ENCODE data around the gene CCDC80. TPM values are rescaled to one million over a fixed set of nuclear protein-coding genes. Genes with fewer than 3 reads are reported as not detected.
"Not testable (repeated sequence)": the region's sequence is repeated elsewhere in the genome, so short reads cannot be mapped to it uniquely, and the experiment has no call there.

The CCDC80 gene
- total RNA-seq, 2 experiments from 2014 or later, result 0.25 to 0.40 TPM

DNA sequence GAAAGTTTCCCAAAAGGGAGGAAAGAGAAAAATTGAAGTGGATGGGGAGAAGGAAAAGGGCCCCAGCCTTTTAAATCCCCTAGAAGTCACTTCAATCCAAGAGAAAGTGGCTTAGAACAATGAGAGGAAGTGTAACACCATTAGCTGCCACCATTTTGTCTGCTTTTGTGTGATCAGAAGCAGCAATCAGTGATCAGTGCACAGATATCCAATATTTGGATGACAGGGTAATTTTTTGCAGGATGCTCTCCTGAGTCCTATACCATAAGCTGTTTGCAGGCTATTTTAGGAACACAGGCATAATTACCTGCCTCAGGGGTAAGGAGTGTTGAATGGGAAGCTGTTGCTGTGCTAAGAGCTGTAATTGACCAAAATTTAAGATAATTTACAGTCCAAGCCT, 47.7 kb downstream of the CCDC80 start:
- Mint-ChIP-seq H3K9me3 (peaks cover 4% of the 10 kb centered on the region), H3K27me3 (no peaks in the 10 kb centered on the region), H3K36me3 (ENCODE audit: low read depth) (peaks cover 33% of the 10 kb centered on the region), H3K27ac (no peak overlapping the region), H3K4me3 (no peak overlapping the region), H3K4me1 (peaks cover 6% of the 10 kb centered on the region)
- CTCF ChIA-PET, result interaction anchor here (2.8 kb wide), 1 partner anchor 11 kb away, joined by 13 read pairs; no protein-coding TSS in a partner anchor
- DNase-seq, result no peak
- POLR2A ChIA-PET, result no interaction called here

DNA sequence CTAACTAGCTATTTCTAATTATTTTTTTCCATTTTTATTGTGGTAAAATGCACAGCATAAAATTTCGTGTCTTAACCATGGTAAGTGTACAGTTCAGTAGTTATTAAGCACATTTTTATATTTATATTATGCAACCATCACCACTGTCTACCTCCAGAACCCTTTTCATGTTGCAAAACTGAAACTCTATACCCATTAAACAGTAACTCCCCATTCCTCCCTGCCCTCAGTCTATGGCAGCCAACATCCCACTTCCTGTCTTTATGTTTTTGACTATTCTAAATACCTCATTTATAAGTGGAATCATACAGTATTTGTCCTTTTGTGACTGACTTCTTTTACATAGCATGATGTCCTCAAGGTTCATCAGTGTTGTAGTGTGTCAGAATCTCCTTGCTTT, 53.6 kb downstream of the CCDC80 start:
- H3K27me3 Mint-ChIP-seq, result no peaks in the 10 kb centered on the region
- peaks cover 12% of the 10 kb centered on the region for H3K4me1 Mint-ChIP-seq
- H3K27ac Mint-ChIP-seq, result no peak overlapping the region
- H3K36me3 Mint-ChIP-seq (ENCODE audit: low read depth), result peaks cover 64% of the 10 kb centered on the region
- POLR2A ChIA-PET, result no interaction called here
- H3K4me3 Mint-ChIP-seq, result no peak overlapping the region
- CTCF ChIA-PET, result no interaction called here
- no peak for DNase-seq
- no peaks in the 10 kb centered on the region for H3K9me3 Mint-ChIP-seq

DNA sequence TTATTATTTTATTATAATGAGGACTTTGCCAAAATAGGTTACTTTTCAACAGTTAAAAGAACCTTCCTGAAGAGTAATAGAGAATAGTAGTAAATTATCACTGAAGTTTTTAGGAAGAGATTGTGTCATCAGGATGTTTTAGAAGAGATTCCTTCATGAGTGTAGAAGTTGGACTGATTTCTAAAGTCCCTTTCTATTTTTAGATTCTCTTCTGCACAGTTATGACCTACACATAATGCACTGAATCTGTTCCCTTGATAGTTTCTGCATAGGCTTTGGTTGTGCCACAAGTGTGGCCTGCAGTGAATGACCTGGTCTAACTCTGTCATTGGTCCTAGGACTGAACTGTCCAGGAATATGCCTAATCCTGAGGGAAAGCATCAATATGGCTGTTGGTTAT, 55.2 kb downstream of the CCDC80 start:
- no peak overlapping the region for H3K27ac Mint-ChIP-seq
- H3K9me3 Mint-ChIP-seq, result no peaks in the 10 kb centered on the region
- H3K4me3 Mint-ChIP-seq, result no peak overlapping the region
- H3K36me3 Mint-ChIP-seq (ENCODE audit: low read depth), result peaks cover 60% of the 10 kb centered on the region
- CTCF ChIA-PET, result interaction anchor here (0.6 kb wide), 1 partner anchor 57 kb away, joined by 3 read pairs; no protein-coding TSS in a partner anchor
- no peak for DNase-seq
- no peaks in the 10 kb centered on the region for H3K27me3 Mint-ChIP-seq
- POLR2A ChIA-PET, result no interaction called here
- H3K4me1 Mint-ChIP-seq, result peaks cover 14% of the 10 kb centered on the region

DNA sequence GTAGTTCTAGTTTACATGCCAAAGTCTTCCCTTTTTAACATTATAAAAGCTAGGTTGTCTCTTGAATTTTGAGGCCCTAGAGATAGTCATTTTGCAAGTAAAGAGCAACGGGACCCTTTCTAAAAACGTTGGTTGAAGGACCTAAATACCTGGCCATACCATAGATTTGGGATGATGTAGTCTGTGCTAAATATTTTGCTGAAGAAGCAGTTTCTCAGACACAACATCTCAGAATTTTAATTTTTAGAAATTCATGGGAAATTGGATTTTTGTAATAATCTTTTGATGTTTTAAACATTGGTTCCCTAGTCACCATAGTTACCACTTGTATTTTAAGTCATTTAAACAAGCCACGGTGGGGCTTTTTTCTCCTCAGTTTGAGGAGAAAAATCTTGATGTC, 57.8 kb downstream of the CCDC80 start:
- Mint-ChIP-seq H3K27me3 (no peaks in the 10 kb centered on the region), H3K4me3 (no peak overlapping the region), H3K36me3 (ENCODE audit: low read depth) (peaks cover 49% of the 10 kb centered on the region), H3K9me3 (no peaks in the 10 kb centered on the region), H3K4me1 (peaks cover 14% of the 10 kb centered on the region), H3K27ac (no peak overlapping the region)
- ChIA-PET CTCF (interaction anchor here (0.7 to 2.5 kb wide), 14 partner anchors 10 to 452 kb away, joined by 3 to 16 read pairs (median 8); no protein-coding TSS in a partner anchor), POLR2A (interaction anchor here (1.1 kb wide), 1 partner anchor 59 kb away, joined by 4 read pairs; no protein-coding TSS in a partner anchor)
- DNase-seq, result no peak

DNA sequence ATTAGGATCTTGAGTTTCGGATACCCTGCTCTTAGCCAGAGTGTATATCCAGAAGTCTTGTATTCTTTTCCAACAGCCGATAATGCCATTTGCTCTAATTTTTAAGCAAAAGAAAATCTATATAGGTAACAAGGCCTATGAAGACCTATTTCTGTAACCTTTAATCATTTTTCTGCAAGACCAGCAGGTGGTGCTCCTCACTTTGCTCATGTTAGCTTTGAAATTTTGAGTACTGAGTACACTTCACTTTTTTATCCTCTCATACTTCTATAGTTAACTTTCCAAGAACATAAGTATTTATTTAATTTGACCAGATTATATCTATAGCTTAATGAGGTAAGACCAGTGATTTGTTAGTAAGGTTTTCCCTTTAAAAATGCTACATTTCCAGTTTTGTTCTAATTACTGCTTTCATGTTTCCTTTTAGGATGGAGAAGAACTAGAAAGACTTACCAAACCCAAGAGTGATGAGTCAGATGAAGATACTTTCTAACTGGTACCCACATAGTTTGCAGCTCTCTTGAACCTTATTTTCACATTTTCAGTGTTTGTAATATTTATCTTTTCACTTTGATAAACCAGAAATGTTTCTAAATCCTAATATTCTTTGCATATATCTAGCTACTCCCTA, 58.6 kb downstream of the CCDC80 start:
- H3K27ac Mint-ChIP-seq, result no peak overlapping the region
- H3K36me3 Mint-ChIP-seq (ENCODE audit: low read depth), result peaks cover 44% of the 10 kb centered on the region
- POLR2A ChIA-PET, result interaction anchor here (1.1 kb wide), 2 partner anchors 20 to 59 kb away, joined by 4 read pairs; partner anchors contain the start of genes ATG3 and SLC35A5

DNA sequence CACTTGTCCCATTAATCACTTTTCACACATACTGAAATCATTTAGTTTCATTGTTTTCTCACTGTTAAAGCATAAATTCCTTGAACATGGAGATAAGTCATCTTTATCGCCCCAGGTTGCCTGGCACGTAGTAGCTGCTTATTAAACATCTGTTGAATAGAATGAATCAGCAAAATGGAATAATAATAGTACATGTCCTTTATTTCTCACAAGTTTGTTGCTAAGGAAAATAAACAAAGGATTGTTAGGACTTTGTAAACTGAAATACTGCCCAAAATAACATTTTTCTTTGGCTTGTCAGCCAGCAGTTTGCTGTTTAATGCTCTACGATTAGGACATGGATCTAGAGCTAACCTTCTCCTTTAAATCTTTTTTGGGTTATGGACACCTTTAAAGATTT, 61.2 kb downstream of the CCDC80 start:
- peaks cover 32% of the 10 kb centered on the region for H3K36me3 Mint-ChIP-seq (ENCODE audit: low read depth)

More for the DNA sequence above, 58.6 kb downstream of the CCDC80 start:
- Mint-ChIP-seq H3K9me3 (no peaks in the 10 kb centered on the region), H3K4me1 (peaks cover 11% of the 10 kb centered on the region), H3K27me3 (no peaks in the 10 kb centered on the region), H3K4me3 (no peak overlapping the region)
- CTCF ChIA-PET, result interaction anchor here (0.8 to 2.5 kb wide), 21 partner anchors 9 to 453 kb away, joined by 3 to 16 read pairs (median 6); partner anchors contain the start of genes CD200R1 and SLC9C1
- DNase-seq, result peak; percentile 51

DNA sequence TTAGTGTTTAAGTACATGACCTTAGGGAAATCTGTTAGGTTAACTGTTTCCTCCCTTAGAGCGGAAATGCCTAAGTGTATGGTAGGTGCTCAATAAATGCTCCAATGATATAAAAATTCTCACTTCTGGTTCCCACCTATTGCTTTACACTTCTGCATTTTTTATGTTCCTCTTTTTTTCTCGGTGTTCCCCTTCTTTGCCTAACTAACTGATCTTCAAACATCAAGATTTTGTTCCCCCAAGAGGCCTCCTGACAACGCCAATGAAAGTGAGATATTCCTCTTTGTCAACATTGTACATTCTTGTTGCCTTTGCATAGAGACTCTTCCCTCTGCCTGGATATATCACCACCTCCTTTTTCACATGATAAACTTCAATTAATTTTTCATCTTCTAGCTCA, 61.7 kb downstream of the CCDC80 start:
- peaks cover 28% of the 10 kb centered on the region for H3K36me3 Mint-ChIP-seq (ENCODE audit: low read depth)
- H3K9me3 Mint-ChIP-seq, result no peaks in the 10 kb centered on the region
- ChIA-PET CTCF (interaction anchor here (1.3 to 1.6 kb wide), 2 partner anchors 64 to 400 kb away, joined by 3 read pairs; no protein-coding TSS in a partner anchor), POLR2A (no interaction called here)
- no peak for DNase-seq
- no peak overlapping the region for H3K27ac Mint-ChIP-seq
- H3K27me3 Mint-ChIP-seq, result no peaks in the 10 kb centered on the region
- peaks cover 10% of the 10 kb centered on the region for H3K4me1 Mint-ChIP-seq
- no peak overlapping the region for H3K4me3 Mint-ChIP-seq

More for the DNA sequence above, 61.2 kb downstream of the CCDC80 start:
- H3K27me3 Mint-ChIP-seq, result no peaks in the 10 kb centered on the region
- CTCF ChIA-PET, result interaction anchor here (1.3 to 1.6 kb wide), 2 partner anchors 63 to 400 kb away, joined by 3 read pairs; no protein-coding TSS in a partner anchor
- POLR2A ChIA-PET, result no interaction called here
- H3K4me1 Mint-ChIP-seq, result peaks cover 10% of the 10 kb centered on the region
- no peak for DNase-seq
- H3K9me3 Mint-ChIP-seq, result no peaks in the 10 kb centered on the region
- H3K4me3 Mint-ChIP-seq, result no peak overlapping the region
- no peak overlapping the region for H3K27ac Mint-ChIP-seq

DNA sequence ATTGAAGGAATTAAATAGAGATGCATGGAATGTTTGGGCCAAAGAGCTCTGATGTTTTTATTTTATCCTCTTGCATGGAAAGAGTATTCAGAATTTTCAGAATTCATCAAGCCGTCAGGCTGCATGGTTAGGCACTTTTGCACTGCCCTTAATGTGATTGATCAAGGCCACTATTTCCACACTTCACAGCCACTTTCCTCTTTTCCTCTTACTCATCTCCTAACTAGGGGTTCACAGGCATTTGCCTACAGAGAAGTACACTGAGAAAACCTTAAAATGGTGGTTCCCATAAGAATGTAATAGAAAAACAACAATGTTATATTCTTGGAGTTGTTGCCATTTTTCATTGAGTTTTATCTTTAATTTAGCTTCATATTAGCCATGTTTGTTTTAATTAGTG, 68.2 kb downstream of the CCDC80 start:
- Mint-ChIP-seq H3K36me3 (ENCODE audit: low read depth) (peaks cover 44% of the 10 kb centered on the region), H3K27me3 (no peaks in the 10 kb centered on the region), H3K9me3 (no peaks in the 10 kb centered on the region), H3K4me3 (no peak overlapping the region), H3K27ac (no peak overlapping the region), H3K4me1 (peaks cover 4% of the 10 kb centered on the region)
- no peak for DNase-seq
- POLR2A ChIA-PET, result no interaction called here
- CTCF ChIA-PET, result interaction anchor here (1.4 to 2.4 kb wide), 2 partner anchors 10 to 162 kb away, joined by 5 to 10 read pairs; no protein-coding TSS in a partner anchor

DNA sequence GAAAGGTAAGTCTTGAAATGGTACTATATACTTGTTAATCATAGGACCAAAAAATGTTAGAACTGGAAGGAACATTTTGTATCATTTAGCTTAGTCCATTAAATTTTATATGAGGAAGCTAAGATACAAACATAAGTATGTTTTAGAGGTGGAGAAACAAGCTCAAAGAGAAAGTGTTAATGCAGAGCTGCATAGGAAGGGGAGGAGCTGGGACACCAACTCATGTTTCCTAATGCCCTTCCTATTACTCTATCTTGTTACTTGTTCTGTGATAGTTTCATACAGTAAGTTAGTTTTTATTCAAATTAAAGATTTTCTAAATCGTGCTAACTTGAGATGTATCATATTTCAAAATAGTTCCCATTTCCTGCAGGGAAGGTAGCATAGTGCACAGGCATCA, 71.7 kb downstream of the CCDC80 start:
- Mint-ChIP-seq H3K4me3 (no peak overlapping the region), H3K9me3 (no peaks in the 10 kb centered on the region), H3K4me1 (peaks cover 14% of the 10 kb centered on the region), H3K27ac (no peak overlapping the region), H3K36me3 (ENCODE audit: low read depth) (peaks cover 59% of the 10 kb centered on the region), H3K27me3 (no peaks in the 10 kb centered on the region)
- ChIA-PET CTCF (interaction anchor here (1.0 to 1.4 kb wide), 4 partner anchors 9 to 457 kb away, joined by 3 to 7 read pairs (median 4); no protein-coding TSS in a partner anchor), POLR2A (no interaction called here)
- no peak for DNase-seq

DNA sequence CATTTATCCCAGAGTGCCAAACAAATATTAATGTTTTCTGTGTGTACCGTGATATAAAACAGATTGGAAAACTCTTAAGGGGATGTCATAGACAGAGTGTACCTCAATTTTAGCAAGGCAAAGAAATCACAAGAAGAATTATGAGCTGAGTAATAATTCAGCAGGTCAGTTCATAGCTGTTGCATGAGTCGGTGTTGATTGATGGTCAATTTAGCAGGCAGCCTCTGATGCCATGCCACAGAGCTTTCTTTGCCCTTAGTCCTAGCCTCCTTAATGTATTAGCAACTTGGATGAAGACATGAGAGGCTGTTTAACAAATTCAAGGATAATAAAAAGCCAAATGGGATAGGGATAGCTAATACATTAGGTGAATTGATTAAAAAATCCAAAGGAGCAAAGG, 72.3 kb downstream of the CCDC80 start:
- no peak overlapping the region for H3K4me3 Mint-ChIP-seq
- peaks cover 17% of the 10 kb centered on the region for H3K4me1 Mint-ChIP-seq
- no peaks in the 10 kb centered on the region for H3K9me3 Mint-ChIP-seq
- H3K36me3 Mint-ChIP-seq (ENCODE audit: low read depth), result peaks cover 53% of the 10 kb centered on the region
- ChIA-PET CTCF (interaction anchor here (1.0 to 1.4 kb wide), 3 partner anchors 10 to 15 kb away, joined by 3 to 7 read pairs (median 6); no protein-coding TSS in a partner anchor), POLR2A (no interaction called here)
- DNase-seq, result no peak
- no peaks in the 10 kb centered on the region for H3K27me3 Mint-ChIP-seq
- H3K27ac Mint-ChIP-seq, result no peak overlapping the region

DNA sequence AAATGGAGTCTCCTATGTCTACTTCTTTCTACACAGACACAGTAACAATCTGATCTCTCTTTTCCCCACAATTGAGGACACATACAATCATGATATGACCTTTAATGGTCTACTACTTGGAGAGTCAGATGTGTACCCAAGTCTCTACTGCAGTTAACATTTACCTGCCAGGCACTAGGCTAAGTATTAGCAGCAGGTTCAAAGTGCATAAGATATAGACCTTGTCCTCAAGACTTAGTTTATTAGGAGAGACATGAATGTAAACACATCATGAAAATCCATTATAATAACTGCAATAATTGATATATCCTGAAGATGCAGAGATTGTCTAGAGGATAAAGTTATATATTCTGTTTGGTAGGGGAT, 76.0 kb downstream of the CCDC80 start:
- peaks cover 33% of the 10 kb centered on the region for H3K36me3 Mint-ChIP-seq (ENCODE audit: low read depth)
- no peak overlapping the region for H3K27ac Mint-ChIP-seq
- DNase-seq, result no peak
- POLR2A ChIA-PET, result no interaction called here
- H3K4me3 Mint-ChIP-seq, result no peak overlapping the region
- H3K4me1 Mint-ChIP-seq, result peaks cover 32% of the 10 kb centered on the region
- H3K9me3 Mint-ChIP-seq, result no peaks in the 10 kb centered on the region
- no peaks in the 10 kb centered on the region for H3K27me3 Mint-ChIP-seq
- CTCF ChIA-PET, result no interaction called here

DNA sequence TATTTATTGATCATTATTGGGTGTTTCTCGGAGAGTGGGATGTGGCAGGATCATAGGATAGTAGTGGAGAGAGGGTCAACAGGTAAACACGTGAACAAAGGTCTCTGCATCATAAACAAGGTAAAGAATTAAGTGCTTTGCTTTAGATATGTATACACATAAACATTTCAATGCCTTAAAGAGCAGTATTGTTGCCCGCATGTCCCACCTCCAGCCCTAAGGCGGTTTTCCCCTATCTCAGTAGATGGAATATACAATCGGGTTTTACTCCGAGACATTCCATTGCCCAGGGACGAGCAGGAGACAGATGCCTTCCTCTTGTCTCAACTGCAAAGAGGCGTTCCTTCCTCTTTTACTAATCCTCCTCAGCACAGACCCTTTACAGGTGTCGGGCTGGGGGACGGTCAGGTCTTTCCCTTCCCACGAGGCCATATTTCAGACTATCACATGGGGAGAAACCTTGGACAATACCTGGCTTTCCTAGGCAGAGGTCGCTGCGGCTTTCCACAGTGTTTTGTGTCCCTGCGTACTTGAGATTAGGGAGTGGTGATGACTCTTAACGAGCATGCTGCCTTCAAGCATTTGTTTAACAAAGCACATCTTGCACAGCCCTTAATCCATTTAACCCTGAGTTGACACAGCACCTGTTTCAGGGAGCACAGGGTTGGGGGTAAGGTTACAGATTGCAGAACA, 76.5 kb downstream of the CCDC80 start:
- H3K27me3 Mint-ChIP-seq, CTCF ChIA-PET, H3K27ac Mint-ChIP-seq, POLR2A ChIA-PET, H3K9me3 Mint-ChIP-seq, H3K4me3 Mint-ChIP-seq, DNase-seq: not testable (repeated sequence)
- peaks cover 36% of the 10 kb centered on the region for H3K4me1 Mint-ChIP-seq
- H3K36me3 Mint-ChIP-seq (ENCODE audit: low read depth), result peaks cover 34% of the 10 kb centered on the region
